Esophagus muscularis mucosa (tissue), 4 donors: ENCODE measurements around the gene CEP85. TPM values are rescaled to one million over a fixed set of nuclear protein-coding genes. Genes with fewer than 3 reads are reported as not detected.

Source experiments
- DNase-seq: peaks from one replicate; pipeline ENCODE4 v3.0.0-alpha.2; 2017; ENCODE audit errors: extremely low spot score
- H3K27ac ChIP-seq, 4 donors: fragments of 200-600 bp; sonication (generic); replicated peaks in 1 of 4; 1 replicate in 3 of 4; 2 replicates in 1 of 4; pipeline ENCODE4 v1.5.1; 2016 to 2019; ENCODE audit warnings: mild to moderate bottlenecking in 1 of 4
- H3K27me3 ChIP-seq, 4 donors: fragments of 200-600 bp; sonication (generic); one replicate each; pipeline versions ENCODE4 v1.5.1 to v1.6.0; 2016 to 2019
- H3K36me3 ChIP-seq, 4 donors: fragments of 200-600 bp; sonication (generic); one replicate each; pipeline ENCODE4 v1.5.1; 2016 to 2019
- H3K4me1 ChIP-seq, 4 donors: fragments of 200-600 bp; sonication (generic); one replicate each; pipeline ENCODE4 v1.5.1; 2016 to 2019
- H3K4me3 ChIP-seq, 4 donors: fragments of 200-600 bp; sonication (generic); 1 replicate in 2 of 4; 2 replicates in 2 of 4; pipeline ENCODE4 v1.5.1; 2016 to 2019; ENCODE audit warnings: mild to moderate bottlenecking in 4 of 4, moderate library complexity in 1 of 4
- H3K9me3 ChIP-seq, 4 donors: fragments of 200-600 bp; sonication (generic); 1 replicate in 3 of 4; 2 replicates in 1 of 4; pipeline ENCODE4 v1.5.1; 2016 to 2019
- EP300 ChIP-seq: sonication (generic); formaldehyde crosslinking; IDR thresholded peaks from one replicate; pipeline ENCODE4 v1.6.1; 2017; ENCODE audit warnings: antibody characterized with exemption
- POLR2A ChIP-seq: fragments of 450-650 bp; IDR thresholded peaks from one replicate; pipeline ENCODE4 v1.6.1; 2017; ENCODE audit warnings: antibody characterized with exemption, moderate library complexity, mild to moderate bottlenecking, low read depth
- POLR2AphosphoS5 ChIP-seq, 2 donors: sonication (generic); formaldehyde crosslinking; IDR thresholded peaks; one replicate each; pipeline ENCODE4 v1.6.1; 2017; ENCODE audit warnings: antibody characterized with exemption in 2 of 2
- WGBS: methylation state at CpG from one replicate; pipeline ENCODE4 v1.1.5; 2018; 5-methylcytosine and 5-hydroxymethylcytosine counted together
- intact Hi-C: fragments of 100-400 bp; cut with DNase I; formaldehyde crosslinking; loops from one replicate; pipeline ENCODE4 v1.15.1; 2023
- total RNA-seq, 4 donors: library from RNA; depleted of rRNA; stranded (reverse); fragments of >200 nt; gene quantifications; one replicate each; pipeline versions ENCODE4 v1.1.0 to v1.2.1, GENCODE V29; 2016
- TF ChIP-seq, protein P1 (sequence below), 3 experiments: fragments of 200-600 bp in 2 of 3; fragments of 450-650 bp in 1 of 3; sonication (generic) in 2 of 3; IDR thresholded peaks; one replicate each; pipeline ENCODE4 v1.5.1; 2017 to 2019; ENCODE audit warnings: antibody characterized with exemption in 3 of 3, mild to moderate bottlenecking in 2 of 3, moderate library complexity in 1 of 3

Gene CEP85
- total RNA-seq, 4 donors from 2014 or later = 3.0 to 6.3 (median 4.8) TPM

DNA sequence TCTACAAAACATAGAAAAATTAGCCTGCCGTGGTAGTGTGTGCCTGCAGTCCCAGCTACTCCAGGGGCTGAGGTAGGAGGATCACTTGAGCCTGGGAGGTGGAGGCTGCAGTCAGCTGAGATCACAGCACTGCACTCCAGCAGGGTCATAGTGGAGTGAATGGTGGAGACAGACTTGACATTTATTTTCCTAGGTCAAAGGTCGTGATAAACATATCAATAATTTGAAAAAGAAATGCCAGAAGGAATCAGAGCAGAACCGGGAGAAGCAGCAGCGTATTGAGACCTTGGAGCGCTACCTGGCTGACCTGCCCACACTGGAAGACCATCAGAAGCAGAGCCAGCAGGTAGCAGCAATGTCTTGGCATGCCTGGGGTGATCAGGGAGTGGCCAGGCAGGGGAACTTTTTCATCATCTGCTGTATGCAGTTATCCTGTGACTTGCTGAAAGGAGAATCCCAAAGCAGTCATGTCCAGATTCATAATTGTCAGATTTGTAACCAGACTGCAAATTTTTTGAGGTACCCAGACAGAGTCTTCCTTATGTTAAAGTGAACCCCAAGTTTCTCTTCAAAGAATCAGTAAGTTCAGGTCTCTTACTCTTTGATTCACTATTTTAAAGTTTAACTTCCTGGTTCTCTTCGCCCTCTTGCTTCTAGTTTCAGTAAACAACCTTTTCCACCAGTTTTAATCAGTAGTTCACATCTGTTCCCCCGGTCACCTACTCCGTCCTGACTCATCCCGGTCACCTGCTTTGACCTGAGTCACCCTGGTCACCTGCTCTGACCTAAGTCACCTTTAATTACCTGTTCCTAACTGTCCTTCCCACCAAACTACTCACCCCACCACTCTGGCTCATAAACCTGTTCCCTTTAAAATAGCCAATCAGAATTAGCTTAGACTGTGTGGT lies 34.5 kb downstream of the CEP85 start:
- Histone ChIP-seq H3K4me1 (no peaks in the 10 kb centered on the region), H3K27ac (no peak overlapping the region), H3K4me3 (no peak overlapping the region), H3K9me3 (no peaks in the 10 kb centered on the region), H3K27me3 (no peaks in the 10 kb centered on the region), H3K36me3 (peaks cover 17 to 82% (median 38%) of the 10 kb centered on the region in 4 donors)
- no peak for DNase-seq
- WGBS = 96% methylated on average over 9 of the region's 9 CpGs
- TF ChIP-seq POLR2A (no peak), POLR2AphosphoS5 (IDR thresholded peaks at IDR 0.05) (no peak), EP300 (no peak)
- TF ChIP-seq, protein P1, sequence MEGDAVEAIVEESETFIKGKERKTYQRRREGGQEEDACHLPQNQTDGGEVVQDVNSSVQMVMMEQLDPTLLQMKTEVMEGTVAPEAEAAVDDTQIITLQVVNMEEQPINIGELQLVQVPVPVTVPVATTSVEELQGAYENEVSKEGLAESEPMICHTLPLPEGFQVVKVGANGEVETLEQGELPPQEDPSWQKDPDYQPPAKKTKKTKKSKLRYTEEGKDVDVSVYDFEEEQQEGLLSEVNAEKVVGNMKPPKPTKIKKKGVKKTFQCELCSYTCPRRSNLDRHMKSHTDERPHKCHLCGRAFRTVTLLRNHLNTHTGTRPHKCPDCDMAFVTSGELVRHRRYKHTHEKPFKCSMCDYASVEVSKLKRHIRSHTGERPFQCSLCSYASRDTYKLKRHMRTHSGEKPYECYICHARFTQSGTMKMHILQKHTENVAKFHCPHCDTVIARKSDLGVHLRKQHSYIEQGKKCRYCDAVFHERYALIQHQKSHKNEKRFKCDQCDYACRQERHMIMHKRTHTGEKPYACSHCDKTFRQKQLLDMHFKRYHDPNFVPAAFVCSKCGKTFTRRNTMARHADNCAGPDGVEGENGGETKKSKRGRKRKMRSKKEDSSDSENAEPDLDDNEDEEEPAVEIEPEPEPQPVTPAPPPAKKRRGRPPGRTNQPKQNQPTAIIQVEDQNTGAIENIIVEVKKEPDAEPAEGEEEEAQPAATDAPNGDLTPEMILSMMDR (IDR thresholded peaks at IDR 0.05) = no peak
- intact Hi-C loops = no loop called here

DNA sequence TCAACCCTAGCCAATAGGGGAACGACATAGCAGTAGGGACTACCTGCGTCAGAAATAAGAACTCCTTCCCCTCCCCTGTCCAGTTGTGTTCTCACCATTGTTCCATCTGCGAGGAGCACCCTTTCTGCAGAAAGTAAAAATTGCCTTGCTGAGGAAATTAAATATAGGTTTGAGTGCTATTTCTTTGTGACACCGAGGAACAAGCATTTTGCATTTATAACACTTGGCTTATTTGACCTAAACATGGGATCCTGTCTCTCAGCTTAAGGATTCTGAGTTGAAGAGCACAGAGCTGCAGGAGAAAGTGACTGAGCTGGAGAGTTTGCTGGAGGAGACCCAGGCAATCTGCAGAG lies 35.2 kb downstream of the CEP85 start:
- 94% methylated on average over 4 of the region's 4 CpGs for WGBS

GRCh38 chr1:26274801-26275425 lies 40.9 kb downstream of the CEP85 start:
- Histone ChIP-seq H3K27me3 (no peaks in the 10 kb centered on the region), H3K9me3 (no peaks in the 10 kb centered on the region), H3K4me3 (no peak overlapping the region), H3K36me3 (peaks cover 0 to 74% (median 23%) of the 10 kb centered on the region in 4 donors), H3K27ac (peak overlapping the region; percentile 85 to 96 (median 91)), H3K4me1 (peaks cover 34 to 50% (median 46%) of the 10 kb centered on the region in 4 donors)
- DNase-seq = no peak
- TF ChIP-seq, protein P1 (IDR thresholded peaks at IDR 0.05) = no peak
- TF ChIP-seq EP300 = no peak
- no peak for TF ChIP-seq POLR2AphosphoS5 (IDR thresholded peaks at IDR 0.05)
- no peak for TF ChIP-seq POLR2A
- intact Hi-C loops = loop anchor here (1.0 kb wide), 1 partner anchor 46 kb away; no protein-coding TSS in a partner anchor
- WGBS = 71% methylated on average over 11 of the region's 11 CpGs

More for the DNA sequence above, 35.2 kb downstream of the CEP85 start:
- no peak overlapping the region for H3K27ac ChIP-seq
- no peak for DNase-seq
- no peaks in the 10 kb centered on the region for H3K27me3 ChIP-seq
- no peaks in the 10 kb centered on the region for H3K9me3 ChIP-seq
- TF ChIP-seq, protein P1 (IDR thresholded peaks at IDR 0.05) = no peak
- no peak for TF ChIP-seq POLR2A
- TF ChIP-seq POLR2AphosphoS5 (IDR thresholded peaks at IDR 0.05) = no peak
- TF ChIP-seq EP300 = no peak
- no peaks in the 10 kb centered on the region for H3K4me1 ChIP-seq
- no peak overlapping the region for H3K4me3 ChIP-seq
- intact Hi-C loops = no loop called here
- peaks cover 17 to 79% (median 31%) of the 10 kb centered on the region in 4 donors for H3K36me3 ChIP-seq

DNA sequence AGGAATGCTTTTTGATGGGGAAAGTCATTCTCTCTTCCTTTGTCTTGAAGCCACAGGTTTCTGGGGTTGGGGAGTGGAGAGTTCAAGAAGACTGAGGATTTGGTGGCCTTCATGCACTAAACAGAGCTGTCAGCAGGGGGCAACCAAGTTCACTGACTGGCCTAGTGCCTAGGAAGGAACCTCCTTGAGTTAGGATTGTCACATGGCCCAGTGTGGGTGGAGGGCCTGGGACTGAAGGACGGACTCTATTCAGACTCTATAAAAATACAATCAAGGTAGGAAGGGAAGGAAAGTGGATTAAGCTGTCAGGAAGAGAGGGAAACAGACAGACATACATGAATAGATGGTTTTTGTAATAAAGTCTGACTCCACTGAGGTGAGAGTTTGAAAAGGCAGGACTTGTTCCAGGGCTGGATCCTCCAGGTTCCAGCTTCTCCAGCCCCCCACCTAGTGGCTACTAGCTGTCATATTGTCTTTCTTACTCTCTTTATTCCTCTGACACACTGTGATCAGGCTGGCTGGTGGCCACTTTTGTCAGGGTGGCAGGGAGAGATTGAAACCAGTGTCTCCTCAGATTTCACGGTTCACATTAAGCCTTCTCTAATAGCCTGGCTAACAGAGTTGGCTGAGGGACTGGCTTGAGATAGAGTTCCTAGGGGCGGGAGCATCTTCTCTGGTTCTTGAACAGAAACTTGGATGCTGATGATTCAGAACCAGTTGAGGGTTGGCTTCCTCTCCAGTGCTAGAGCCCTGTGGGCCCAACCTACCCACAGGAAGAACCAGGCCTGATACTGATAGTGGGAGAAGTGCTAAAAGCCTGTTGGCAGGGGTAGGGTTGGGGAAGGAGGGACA lies 41.8 kb downstream of the CEP85 start:
- Histone ChIP-seq H3K4me1 (peaks cover 43 to 54% (median 53%) of the 10 kb centered on the region in 4 donors), H3K4me3 (peak overlapping the region in 1 of 4 donors; percentile 1), H3K9me3 (no peaks in the 10 kb centered on the region), H3K27ac (peak overlapping the region; percentile 85 to 96 (median 91)), H3K27me3 (no peaks in the 10 kb centered on the region), H3K36me3 (peaks cover 0 to 68% (median 22%) of the 10 kb centered on the region in 4 donors)
- intact Hi-C loops = loop anchor here (1.0 kb wide), 1 partner anchor 45 kb away; no protein-coding TSS in a partner anchor
- peak; percentile 95 for DNase-seq
- TF ChIP-seq, protein P1 (IDR thresholded peaks at IDR 0.05) = peak; percentile 80 to 95 (median 84)
- TF ChIP-seq POLR2AphosphoS5 (IDR thresholded peaks at IDR 0.05) = peak; percentile 55 to 77
- no peak for TF ChIP-seq POLR2A
- no peak for TF ChIP-seq EP300
- WGBS = 14% methylated on average over 3 of the region's 3 CpGs
